CD1c-positive myeloid dendritic cell (primary cell): ENCODE results near the gene GAB1.

Experiments
- DNase-seq: peaks from one replicate; pipeline ENCODE4 v3.0.0-alpha.2; 2016; ENCODE audit errors: extremely low spot score

The GAB1 gene

DNA sequence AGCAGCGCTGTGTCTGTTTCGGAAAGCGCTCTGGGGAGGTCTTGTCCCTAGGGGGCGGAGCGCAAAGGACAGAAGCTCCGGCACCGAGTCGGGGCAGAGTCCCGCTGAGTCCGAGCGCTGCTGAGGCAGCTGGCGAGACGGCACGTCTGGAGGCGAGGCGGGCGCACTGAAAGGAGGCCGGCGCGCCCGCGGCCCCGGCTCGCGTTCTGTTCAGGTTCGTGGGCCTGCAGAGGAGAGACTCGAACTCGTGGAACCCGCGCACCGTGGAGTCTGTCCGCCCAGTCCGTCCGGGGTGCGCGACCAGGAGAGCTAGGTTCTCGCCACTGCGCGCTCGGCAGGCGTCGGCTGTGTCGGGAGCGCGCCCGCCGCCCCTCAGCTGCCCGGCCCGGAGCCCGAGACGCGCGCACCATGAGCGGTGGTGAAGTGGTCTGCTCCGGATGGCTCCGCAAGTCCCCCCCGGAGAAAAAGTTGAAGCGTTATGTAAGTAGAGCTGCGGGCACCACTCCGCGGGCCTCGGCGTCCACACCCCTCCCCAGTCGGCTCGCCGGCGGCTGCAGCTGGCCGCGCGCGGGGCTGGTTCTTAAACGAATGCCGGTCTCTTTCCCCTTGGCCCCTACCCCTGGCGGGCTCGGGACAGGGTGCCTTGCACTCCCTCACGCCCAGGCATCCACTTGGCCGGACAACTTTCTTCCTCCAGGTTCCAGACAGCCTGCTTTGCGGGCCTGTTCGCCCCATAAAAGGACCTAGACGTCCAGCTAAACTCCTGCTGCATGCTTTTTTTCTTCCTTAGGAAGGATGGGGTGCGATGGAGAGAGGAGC lies at the start of gene GAB1:
TSS of gene GAB1 (plus strand) at position 96 of the 819 bp plus-strand sequence. CDS start at position 409, 313 bp downstream.
- DNase-seq: no peak

DNA sequence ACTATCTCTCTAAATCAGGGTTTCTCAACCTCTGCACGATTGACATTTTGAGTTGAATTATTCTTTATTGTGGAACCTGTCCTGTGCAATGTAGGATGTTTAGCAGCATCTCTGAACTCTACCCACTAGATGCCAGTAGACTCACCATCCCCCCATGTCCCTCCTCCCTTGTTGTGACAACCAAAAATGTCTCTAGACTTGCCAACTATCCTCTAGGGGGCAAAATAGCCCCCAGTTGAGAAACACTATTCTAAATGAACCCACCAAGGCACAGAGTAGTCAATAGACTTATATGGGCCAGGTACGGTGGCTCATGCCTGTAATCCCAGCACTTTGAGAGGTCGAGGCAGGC lies 49.1 kb upstream of the GAB1 start:
- DNase-seq: no peak

DNA sequence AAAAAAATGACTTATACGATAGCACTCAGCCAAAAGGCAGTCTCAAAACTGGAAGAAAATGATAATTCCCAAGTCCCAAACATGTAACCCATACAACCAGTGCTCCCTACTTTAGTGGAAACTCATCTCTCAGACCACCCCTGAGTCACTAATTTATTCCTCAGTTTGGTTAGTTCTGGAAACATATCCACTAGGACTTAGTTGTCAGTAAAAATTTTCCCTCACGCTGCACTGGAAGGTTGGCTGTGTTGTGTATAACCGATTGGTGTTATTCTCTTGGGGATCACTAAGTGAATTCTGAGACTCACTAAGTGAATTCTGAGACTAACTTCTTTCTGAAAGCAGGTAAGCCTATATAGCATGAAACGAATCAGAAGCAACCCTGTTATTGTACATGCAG lies 48.5 kb upstream of the GAB1 start:
- DNase-seq: no peak

DNA sequence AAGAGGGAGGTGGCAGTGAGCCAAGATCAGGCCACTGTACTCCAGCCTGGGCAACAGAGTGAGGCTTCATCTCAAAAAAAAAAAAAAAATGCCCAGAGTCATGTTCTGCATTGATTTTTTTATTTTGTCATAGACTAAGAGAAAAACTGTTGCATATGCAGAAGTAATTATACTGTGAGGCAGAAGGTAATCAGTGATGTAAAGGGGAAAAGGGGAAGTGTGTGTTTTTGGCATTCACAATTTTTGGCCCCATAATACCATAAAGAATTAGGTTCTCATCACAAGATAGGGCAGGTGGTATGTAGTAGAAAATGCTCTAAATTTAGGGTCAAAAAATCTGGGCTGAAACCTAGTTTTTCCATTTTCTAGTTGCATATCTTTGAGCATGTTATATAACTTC lies 47.3 kb upstream of the GAB1 start:
- DNase-seq: no peak

DNA sequence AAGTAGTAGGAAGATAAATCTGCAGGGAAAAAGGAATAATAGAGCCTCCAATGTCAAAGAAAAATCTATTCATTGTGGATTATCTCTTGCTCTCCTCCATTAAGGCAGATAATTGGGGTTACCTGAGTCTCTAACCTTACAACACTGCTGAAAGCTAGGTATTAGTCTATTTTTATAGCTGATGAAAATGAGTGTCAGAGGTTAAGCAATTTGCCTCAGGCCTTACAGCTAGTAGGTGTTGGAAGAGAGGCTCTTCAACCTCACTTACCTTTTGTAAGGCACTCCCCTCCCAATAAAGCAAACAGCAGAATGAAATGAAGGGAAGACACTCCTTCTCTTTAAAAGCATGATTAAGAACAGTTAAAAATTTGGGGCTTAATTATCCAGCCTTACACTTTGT lies 45.4 kb upstream of the GAB1 start:
- DNase-seq: no peak

DNA sequence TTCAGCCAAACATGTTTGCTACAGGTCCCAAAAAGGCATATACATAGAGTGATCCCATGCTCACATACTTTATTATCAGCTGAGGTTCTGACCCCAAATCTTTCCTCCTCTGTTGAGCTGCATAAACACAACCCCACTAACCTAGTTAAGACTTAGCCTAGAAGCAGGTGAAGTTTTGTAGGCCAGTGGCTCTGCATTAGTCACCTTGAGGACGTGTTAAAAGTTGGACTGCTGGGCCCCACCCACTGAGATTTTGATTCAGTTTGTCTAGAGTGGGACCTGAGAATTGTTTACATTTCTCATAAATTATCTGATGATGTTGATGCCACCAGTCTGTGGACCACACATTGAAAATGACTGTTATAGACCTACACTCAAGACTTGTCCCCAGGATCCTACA lies 43.8 kb upstream of the GAB1 start:
- no peak for DNase-seq

DNA sequence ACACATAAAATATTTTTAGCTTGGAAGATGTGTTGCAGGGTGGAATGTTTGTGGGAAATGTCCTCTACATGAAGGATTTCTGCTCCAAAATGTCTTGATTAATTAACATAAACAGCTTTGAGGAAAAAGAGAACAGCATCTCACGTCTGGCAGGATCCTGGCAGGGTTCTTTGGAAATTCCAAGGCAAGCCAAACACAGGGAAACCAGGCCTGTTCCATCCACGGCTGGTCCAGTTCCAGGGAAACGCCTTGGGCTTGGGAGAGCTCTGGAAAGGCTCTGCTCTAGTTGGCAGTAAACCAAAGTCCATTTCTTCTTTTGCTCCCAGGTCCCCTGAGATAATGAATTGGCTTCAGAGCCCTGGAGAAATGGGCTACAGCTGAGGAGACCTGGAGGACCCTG lies 42.4 kb upstream of the GAB1 start:
- no peak for DNase-seq

DNA sequence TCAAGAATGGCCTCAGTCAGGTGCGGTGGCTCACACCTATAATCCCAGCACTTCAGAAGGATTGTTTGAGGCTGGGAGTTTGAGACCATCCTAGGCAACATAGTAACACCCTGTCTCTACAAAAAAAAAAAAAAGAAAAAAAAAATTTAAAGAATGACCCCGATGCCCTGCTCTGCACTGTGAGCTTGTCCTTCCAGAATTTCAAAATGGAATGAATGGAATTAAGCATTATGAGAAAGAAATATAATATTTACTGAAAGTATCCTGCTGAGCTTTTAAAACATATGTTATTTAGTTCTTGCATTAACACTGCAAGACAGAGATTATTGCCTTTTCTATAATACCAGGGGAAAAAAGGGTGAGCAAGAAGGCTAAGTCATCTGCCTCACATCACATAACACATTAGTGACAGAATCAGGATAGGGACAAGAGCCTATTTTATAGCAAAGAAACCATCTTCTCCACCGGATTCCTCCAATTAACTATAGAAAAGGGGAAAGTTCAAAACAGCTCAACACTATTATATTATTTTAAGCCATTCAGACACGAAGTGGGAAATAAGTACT lies 41.9 kb upstream of the GAB1 start:
- DNase-seq: no peak

DNA sequence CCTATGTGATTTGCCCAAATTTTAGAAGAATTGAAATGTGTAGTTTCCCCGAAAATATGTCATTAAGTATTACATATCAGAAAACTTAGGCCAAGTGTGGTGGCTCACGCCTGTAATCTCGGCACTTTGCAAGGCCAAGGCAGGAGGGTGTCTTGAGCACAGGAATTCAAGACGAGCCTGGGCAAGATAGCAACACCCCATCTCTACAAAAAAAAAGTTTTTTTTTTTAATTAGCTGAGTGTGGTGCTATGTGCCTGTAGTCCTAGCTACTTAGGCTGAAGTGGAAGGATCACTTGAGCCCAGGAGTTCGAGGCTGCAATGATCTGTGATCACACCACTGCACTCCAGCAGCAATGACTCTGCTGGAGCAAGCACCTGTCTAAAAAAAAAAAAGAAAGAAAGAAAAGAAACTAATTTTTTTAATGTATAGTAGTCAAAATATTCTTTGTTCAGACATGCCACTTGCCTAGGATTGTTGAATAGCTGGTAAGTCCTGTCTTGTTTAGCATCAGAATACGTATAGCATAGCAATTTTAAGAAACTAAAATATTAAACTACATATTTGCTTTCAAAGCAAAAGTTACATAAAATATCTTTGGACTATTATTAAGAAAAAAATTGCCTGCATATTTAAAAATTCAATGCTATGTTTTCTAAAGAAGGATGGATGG lies 40.1 kb upstream of the GAB1 start:
- no peak for DNase-seq

DNA sequence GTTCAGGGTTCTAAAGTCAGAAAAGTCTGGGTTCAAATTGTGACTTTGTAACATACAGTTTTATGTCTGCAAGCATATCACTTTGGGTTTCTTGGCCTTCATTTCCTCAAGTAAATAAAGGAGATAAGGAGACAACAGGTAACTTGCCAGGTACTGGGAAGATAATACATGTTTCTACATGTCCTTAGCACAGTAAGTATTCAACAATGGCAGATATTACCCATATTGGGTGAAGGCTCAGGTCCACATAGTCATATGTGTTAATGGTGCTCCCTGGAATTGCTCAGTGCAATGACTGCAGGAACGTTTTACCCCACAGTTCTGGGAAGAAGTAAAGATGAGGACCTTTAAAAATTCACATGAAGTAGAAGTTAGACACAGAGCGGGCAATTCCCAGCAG lies 35.8 kb upstream of the GAB1 start:
- DNase-seq: no peak

DNA sequence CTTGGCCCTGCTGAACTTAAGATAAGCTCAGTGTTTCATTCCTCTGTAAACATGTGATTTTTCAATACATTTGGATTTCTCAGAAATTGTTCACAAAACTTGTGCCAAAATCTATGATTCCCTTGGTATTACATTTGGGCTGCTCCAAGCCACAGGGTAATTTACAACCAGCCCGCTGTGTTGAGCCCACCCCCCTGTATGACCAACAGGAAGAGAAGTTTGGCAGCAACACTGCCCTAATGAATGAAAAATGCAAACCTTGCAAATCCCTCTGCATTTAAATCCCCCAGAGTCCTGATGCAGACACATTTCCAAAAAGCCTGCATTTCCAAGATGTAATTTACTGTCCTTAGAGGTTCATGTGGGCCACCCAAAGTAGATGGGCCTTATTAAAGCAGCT lies 34.1 kb upstream of the GAB1 start:
- no peak for DNase-seq

DNA sequence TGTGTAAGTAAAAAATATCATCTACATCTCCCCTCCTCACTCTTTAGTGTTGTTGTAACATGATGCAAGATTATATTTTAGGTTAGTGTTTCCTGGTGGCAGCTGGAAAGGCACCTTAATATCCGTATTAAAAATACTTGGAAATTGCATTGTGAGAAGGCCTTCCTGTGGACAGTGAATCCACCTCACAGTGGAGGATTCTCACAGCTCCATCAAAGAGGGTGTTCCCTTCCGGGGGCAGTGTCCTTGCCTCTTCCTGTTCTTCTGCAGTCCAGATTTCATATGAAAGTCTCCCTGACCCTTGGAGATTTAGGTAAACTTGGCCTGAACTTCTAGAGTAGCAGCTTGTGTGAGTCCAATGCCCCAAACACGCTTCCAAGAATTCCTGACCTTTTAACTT lies 29.9 kb upstream of the GAB1 start:
- DNase-seq: no peak

DNA sequence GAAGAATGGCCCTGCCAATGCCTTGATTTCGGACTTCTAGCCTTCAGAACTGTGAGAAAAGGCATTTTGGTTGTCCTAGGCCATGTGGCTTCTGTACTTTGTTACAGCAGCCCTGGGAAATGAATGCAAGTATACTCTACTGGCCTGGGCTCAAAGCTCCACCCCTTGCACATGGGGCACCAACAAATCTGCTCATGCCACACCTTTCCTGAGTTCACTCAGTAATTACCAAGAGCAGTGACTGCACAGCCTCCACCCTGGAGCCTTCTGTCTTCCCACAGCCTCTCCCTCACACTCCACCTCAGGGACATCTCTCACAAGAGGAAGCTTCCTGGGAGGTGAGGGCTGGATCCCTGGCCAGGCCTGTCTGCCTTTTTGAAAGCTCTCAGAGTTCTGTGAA lies 29.1 kb upstream of the GAB1 start:
- no peak for DNase-seq

DNA sequence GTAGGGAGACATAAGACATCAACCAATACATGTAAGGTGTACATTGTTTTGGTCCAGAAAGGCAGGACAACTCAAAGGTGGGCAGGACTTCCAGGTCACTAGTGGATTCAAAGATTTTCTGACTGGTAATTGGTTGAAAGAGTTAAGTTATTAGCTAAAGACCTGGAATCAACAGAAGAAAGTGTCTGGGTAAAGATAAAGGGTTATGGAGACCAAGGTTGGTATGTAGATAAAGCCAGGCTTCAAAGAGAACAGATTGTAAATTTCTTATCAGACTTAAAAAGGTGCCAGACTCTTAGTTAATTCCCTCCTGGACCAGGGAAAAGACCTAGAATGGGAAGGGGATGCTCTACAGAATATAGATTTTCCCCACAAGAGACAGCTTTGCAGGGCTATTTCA lies 28.3 kb upstream of the GAB1 start:
- DNase-seq: no peak

DNA sequence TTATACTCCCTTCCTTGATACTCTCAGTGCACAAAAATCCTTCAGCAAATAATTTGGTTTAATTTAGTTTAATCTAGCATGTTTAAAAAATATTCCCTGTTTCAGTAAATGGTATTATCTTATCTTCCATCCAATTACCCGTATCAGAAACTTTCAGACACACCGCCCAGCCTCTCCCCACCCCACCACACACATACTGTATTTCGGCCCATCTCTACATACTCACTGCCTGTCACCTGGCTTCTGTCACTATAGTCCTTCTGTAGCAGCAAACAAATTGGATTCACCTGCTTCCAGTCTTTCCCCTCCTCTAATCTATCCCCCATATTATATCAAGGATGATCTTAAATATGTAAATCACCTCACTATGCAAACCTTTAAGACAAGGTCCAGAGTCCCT lies 24.8 kb upstream of the GAB1 start:
- no peak for DNase-seq

DNA sequence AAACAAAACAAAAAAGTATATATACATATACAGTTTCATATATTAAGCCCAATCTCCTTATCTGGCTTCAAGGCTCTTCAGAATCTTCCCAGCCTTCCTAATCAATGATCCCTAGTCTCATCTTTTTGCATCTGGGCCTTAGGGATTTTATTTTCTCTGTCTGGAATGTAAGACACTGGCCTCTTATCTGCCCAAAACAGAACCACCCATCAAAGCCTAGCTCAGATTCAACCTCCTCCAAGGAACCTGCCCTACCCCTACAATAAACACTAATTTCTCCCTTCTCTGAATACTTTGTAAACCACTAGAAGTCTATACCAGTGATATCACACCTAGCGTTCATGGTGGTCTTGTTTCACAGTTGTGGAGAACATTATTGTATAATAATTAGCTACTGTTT lies 23.2 kb upstream of the GAB1 start:
- DNase-seq: no peak

DNA sequence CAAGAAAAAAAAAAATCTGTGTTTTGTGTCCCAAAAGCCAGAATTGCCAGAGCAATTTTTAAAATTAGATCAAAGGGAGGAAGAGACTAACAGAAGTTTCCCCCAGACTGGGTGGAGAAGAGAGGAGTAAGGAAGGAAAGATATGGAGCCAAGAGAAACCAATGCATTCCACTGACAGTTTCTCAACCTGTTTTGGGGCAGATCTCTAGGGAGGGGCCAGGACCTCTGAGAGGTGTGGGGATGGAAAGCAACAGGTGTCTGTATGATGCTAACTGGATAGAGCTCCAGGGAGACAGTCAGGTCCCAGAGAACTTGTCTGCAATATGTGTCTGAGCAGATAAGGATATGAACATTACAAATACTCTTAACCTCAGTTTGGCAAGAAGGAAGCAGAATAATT lies 22.7 kb upstream of the GAB1 start:
- DNase-seq: no peak

DNA sequence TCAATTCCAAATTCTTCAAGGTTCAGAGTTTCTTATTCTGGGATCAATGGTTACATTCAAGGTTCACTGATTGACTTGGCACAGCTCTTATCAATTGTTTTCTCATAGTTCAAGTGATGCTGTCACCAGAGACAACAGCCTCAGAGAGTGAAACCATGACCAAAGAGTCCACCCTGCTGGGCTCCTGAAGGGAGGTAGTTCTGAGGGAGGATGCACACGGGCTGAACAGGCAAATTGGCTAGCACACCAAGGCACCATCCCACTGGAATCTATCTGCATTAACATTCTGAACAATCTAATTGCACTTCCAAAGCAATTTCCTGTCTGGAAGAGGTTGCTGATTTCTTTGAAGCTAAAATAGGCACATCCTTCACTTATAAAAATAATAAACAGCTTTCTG lies 16.6 kb upstream of the GAB1 start:
- DNase-seq: no peak

DNA sequence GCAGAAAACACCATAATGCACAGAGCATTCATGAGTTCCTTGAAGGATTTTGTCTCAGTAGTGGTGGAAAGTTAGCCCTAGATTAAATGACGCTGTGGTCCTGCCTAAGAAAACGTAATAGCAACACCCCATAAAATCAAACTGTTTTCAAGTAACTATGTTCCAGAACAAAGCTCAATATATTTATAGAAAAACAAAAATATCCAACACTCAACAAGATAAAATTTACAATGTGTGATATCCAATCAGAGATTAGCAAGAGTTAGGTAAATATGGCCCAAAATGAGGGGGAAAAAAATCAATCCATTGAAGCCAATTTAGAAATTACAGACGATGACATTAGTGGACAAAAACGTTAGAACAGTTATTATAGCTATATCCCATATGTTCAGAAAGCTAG lies 9.9 kb upstream of the GAB1 start:
- DNase-seq: no peak

DNA sequence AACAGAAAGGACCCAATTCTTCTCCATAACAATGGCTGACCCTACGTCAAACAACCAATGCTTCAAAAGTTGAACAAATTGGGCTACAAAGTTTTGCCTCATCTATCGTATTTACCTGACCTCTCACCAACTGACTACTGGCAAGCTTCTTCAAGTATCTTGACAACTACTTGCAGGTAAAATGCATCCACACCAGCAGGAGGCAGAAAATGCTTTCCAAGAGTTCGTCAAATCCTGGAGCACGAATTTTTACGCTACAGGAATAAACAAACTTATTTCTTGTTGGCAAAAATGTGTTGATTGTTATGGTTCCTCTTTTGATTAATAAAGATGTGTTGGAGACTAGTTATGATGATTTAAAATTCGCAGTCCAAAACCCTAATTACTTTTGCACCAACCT lies 6.7 kb upstream of the GAB1 start:
- DNase-seq: no peak

DNA sequence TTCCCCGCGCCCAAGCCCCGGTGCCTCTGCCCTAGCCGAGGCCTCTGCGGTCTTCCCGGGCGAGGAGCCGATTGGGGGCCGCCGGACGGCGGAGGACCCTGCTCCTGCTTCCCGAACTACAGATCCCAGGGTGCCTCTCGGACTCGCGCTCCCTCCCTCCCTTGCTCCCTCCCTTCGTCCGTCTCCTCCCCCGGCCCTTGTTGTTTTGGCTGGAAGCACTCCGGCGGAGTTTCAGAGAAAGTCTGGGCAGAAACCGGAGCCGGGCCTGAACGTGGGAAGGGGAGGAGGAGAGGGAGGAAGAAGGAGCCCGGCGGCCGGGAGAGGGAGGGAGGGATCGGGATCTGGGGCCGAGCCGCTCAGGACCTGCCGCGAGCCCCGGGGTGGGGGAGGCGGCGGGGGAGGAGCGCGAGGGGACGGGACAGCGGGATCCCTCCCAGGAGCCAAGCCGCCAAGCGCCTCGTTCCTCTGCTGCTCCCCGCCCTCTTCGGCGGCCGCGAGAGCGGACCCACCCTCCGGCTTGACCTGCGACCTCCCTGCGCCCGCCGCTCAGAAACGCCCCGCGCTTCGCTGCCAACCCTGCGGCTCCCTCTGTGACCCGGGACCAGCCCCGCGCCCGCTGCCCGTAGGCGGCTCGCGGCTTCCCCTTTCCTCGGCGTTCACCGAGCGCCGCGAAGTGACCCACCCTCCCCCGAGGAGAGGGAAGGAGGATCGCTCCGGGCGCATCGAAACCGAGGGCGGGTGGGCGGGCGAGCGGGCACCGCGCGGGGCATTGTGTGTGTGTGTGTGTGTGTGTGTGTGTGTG lies 496 bp upstream of the GAB1 start:
- DNase-seq: peak; percentile 95

DNA sequence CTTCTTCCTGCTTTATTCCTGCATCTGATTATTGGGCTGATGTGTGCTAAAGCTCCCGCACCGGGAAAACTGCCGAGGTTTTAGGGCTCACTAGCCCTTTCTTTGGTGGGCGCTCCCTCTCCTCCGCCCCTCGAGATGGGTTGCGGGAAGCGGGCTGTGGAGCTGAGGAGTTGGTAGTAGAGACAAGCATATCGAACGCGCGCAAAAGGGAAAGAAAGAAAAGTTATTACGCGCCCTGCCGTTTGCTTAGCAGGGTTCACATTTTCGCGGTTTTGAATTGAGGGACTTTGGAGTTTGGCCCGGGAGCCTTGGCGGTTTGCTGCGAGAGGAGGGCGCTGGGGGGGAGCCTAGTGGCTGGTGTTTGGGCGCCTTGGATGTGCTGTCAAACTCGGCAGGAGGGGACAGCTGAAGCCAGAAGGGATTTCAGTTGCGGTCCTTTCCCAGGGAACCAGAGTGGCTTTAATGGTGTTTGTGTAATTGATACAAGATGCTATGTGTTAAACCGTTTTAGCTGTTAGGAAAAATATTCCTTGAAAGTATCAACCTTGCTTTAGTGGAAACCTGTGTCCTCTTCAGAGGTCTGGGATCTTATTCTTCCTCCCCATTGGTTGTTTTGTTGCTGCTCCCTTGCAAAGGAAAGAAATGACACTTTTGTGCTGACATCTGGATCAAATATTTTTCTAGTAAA lies 1.1 kb downstream of the GAB1 start:
- peak; percentile 21 for DNase-seq
